ENCODE data around the gene SNRNP27.

Gene SNRNP27

DNA sequence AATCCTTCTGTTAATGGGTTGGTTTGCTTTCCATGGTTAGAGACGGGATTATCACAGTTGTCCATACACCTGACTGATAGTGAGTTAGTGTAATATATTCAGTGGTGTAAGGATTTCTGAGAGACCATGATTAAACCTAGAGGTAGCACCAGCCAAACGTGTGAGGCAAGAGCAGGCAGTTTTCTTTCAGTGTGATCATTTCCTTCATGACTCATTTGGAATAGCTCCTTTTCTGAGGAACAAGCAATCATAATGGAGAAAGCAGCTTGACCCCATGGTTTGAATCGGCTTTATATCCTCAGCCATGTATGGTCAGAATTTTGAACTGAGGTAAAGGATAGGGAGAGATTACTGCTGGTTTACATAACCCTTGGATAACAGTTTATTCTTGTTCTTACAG, 24.1 kb downstream of the SNRNP27 start:
- no peak for DNase-seq

DNA sequence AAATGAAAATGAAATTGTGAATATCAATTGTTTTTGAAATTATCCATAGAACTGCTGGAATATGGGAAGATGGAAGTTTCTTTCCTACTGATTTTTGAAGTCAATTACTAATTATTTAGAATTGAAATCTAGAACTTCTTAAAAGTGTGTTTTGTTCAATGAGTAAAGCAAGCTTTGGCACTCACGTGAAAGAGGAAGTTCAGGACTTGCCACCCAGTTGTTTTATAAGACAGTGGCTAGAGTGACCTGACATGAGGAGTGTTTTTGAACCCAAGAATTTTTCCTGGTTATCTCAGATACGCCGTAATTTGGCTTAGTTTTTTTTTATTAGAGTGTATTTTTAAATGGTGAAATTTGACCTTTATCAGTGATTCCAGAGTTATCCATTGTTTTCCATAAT, 24.6 kb downstream of the SNRNP27 start:
- DNase-seq: no peak

DNA sequence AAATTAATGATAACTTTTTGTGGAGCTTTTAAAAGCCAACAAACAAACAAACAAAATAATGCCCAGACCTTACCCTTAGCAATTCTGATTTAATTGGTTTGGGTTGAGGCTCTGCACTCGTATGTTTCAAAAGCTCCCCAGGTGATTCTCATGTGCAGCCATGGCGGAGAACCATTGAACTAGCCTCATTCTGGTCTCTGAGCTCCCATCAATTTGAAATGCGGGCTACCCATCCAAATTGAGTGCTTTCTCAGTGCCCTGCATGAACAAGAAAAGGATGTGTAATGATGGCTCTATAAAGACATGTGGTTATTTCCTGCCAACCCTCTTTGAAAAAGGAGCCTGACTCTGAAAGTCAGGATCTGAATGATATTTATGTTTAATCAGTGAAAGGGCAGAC, 29.4 kb downstream of the SNRNP27 start:
- DNase-seq: no peak

DNA sequence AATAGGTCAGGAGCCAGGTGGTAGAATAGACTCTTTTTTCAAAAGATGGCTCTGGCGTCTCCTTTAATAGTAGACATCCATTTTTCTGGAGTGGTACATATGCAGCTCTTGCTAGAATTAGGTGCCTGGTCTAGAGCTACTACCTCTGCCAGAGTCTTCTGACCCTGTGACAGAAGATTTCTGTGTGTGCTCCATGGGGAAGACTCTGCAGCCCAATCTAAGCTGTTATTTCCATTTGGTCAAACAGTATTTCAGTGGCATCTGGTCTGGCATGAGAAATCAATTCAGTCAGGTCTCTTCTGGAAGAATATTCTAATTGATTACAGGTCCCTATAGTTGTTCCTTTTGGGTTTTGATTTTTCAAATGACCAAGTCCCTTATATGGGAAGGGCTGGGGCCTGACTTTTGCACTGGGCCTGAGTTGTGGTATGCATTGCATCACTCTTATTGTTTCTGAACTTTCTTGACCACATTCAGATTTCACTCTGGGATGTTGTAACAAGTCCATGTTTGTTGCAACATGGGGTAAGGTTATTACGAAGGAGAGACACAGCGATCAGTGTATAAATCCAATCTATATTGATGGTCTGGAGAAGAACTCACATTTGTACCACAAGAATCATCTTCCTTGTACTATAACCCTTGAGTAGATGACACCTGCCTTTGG, 33.2 kb downstream of the SNRNP27 start:
- no peak for DNase-seq

DNA sequence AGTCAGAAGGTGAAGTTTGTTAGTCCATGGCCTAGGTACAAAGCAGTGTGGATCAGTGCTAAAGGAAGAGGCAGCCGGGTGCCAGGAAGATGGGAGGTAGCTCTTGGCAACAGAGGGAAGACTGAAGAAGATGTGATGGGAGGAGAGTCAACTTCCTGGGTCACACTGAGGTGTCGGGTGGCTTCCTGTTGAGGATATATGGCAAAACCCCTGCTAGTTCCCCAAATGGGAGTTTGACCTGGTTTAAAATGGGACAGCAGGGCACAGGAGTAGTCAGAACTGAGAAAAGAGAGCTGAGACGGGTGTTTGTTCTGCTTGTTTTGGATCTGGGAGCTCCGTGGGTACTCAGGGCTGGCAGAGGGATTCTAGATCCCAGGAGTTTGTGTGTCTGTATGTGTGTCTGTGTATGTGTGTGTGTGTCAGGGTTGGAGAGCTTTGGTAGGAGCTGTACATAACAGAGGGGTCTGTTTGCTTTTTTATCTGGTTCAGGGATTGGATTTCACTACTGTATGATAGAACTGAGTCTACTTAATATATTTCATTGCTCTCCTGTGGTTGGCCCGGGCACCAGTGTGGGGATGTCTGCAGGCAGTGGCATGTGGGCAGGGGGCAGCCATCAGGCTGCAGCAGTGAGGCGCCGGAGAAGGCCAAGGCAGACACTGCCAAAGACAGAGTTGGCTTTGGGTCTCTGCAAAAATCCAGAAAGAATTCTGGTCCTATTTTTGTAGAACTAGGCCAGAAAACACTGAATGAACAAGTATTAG, 38.3 kb downstream of the SNRNP27 start:
- no peak for DNase-seq

DNA sequence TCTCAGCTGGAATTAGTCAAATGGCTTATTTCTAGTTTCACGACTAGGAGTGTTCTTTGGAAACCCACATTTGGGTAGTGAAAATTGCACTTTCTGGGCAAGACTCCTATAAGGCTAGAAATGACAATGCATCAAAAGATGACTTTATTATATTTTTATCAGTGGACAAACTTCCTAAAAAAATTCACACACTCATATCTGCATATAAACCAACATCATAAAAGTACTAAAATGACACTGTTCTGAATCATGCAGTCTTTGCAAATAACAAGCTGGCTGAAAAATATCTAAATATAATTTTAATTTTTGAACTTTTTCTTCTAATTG, 38.8 kb downstream of the SNRNP27 start:
- DNase-seq: no peak

DNA sequence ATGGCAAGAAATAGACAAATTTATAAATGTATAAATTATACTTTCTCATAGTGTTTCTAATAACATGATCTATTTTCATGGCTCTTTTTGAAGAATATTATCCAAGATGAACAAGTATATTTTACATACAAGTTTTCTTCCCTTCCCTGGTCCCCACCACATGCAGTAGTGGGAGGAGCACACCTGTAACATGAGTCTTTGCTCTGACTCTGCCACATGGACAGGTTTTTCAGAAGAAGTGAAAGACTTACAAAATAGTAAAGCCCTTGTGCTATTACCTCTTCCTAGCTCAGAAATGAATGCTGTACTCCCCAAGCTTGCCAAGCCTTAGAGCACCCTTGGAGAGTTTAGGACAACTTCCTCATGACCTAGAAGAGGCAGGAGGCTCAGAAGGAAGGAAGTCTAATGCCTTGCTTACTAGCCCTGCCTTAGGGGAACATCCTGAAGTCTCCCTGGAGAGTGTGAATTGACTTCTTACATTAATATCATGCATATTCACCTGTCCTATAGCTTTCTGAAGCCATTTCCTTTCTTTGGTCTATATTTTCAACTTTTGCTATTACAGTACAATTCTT, 39.6 kb downstream of the SNRNP27 start:
- DNase-seq: no peak

DNA sequence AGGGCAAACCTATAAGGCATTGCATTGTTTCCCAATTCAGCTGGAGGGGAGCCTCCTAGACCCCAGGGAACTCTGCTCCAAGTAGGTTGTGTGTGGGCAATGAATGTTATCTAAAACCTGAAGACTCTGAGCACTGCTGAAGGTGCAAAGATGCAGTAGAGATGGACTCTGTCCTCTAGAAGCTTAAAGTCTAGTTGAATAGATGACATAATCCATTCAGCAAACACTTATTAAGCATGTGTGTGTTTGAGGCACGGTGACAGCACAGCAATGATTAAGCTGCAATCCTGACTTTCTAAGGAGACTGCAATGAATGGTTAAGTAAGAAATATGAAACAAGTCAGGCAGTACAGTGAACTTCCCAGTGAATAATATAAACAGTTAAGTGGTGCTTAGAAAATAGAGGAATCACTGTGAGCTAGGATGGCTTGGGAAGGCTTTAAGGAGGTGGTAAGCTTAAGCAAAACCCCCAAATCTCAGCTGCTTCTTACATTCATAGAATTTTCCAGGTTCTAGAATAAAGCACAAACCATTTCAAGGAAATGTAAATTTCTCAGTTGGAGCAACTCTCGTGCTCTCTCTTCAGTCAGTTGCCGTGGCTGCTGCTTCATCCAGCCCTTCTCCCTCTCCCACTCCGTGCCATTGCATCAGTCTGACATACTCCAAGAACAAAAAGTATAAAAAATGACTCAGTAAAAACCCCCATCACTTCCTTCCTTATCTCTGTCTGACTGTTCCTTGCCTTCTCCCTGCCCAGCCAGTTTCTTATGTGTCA, 40.3 kb downstream of the SNRNP27 start:
- no peak for DNase-seq

DNA sequence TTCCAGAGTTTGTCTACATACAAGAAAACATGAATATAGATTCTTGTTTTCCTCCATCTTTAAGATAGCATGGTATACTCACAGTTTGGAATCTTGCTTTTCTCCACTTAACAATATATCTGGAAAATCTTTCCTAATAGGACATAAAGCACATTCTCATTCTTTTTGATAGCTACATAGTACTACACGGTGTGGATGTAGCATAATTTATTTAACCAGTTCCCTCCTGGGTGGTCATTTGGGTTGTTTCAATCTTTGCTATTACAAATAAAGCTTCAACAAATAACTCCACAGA, 40.8 kb downstream of the SNRNP27 start:
- DNase-seq: no peak

DNA sequence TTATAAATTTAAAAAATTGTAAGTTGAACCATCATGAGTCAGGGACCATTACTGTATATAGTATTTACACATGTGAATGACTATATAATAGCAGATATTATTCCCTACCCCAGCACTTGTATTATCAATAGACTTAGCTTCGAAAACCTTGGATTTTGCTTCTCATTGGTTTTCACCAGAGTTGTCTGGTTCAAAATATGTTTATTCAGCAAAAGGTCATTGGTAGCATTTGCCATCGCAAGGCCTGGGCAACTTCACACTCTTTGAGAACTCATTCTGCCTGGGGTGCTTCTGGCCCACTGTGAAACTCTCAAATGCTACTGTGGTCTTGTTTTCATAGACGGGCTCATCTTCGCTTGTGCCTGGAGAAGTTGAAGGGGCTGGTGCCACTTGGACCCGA, 41.3 kb downstream of the SNRNP27 start:
- DNase-seq: no peak

DNA sequence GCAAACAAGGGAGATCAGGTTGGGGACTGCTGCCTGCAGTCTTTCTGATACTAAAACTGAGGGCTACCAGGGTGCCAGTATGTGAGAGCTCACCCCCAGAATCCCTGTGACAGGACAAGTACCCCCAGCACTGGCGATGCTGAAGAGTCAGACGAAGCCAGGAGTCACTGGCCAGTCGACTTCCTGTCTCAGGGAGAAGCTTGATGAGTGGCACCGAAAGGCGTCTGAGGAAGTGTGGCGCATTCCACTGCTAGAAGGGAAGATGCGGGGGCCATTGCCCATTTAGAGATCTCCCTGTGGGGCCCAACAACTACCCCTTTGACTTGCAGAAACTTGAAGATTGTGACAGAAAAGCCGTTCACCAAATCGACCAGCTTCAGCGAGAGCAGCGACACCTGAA, 43.1 kb downstream of the SNRNP27 start:
- DNase-seq: no peak

DNA sequence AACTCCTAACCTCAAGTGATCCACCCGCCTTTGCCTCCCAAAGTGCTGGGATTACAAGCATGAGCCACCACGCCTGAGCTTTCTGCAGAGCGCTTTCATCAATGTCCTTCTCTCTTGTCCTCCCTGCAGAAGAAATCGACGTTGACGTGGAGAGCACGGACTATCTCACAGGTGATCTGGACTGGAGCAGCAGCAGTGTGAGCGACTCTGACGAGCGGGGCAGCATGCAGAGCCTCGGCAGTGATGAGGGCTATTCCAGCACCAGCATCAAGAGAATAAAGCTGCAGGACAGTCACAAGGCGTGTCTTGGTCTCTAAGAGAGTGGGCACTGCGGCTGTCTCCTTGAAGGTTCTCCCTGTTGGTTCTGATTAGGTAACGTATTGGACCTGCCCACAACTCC, 44.2 kb downstream of the SNRNP27 start:
- no peak for DNase-seq

DNA sequence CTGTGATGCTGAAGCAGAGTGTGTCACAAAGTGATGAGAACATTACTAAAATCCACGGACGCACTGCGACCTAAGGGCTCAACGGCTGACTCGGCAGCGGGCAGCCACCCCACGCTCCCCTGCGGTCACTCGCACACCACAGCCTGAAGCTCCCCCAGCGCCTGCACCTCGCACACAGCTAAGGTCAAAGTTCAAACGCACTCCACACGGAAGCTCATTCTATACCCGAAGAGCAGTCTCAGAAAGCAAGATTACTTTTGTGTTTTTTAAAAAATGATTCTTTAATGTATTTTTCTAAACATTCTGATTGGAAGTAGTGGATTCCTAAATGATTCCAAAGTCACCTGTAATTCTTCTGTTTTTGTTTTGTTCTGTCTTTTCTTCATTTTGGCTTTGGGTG, 46.0 kb downstream of the SNRNP27 start:
- DNase-seq: no peak

DNA sequence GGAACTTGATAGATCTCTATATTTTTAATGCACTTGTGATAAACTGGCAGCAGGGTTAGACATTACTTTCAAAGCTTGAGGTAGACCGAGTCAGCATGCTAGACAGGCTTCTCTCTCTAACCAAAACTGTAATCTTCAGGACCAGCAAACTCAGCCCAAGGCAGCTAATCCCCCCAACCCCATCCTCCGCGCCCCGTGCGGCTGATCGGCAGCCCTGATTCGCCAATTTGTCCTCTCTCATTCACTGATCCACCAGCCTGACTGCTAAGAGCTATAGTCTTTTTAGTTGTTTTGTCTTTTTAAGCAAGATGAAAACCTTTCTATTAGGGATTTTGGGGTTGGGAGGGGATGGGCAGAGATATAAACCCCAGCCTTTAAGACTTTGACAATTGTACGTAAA, 46.9 kb downstream of the SNRNP27 start:
- DNase-seq: no peak

DNA sequence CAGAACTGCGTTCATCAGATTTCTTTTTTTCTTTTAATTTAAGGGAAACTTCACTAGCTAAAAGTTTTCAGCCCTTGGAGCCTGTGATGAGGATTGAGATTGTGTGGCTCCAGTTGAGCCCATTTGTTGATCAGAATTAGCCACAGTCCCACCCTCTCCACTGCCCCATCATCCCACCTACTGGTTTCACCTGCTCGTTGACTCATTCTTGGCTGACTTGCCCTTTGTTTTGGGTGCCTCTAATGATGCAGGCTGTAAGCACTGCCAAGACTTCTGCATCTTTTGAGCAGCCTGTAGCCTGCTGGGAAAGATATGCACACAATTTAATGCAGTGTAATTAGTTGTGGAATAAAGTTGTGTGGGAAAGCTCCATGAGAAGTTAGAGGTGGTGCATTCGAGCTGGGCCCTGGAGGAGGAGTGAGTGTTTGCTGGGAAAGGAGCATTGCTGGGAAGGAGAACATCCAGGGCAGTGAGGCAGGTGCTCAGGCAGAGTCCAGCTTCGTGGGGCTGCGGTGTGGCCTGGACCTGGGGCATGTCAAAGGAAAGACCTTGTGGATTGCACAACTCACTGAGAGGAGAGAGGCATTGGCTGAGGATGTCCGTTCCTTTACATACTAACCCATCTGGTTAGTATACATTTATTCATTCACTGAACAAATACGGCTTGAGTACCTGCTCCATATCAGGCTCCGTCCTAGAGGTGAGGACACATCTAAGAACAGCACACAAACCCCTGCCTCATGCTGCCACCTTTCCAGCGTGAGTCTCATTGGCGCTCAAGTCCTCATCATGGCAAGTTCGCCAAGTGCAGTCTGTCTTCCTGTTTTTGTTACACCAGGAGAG, 49.5 kb downstream of the SNRNP27 start:
- no peak for DNase-seq

DNA sequence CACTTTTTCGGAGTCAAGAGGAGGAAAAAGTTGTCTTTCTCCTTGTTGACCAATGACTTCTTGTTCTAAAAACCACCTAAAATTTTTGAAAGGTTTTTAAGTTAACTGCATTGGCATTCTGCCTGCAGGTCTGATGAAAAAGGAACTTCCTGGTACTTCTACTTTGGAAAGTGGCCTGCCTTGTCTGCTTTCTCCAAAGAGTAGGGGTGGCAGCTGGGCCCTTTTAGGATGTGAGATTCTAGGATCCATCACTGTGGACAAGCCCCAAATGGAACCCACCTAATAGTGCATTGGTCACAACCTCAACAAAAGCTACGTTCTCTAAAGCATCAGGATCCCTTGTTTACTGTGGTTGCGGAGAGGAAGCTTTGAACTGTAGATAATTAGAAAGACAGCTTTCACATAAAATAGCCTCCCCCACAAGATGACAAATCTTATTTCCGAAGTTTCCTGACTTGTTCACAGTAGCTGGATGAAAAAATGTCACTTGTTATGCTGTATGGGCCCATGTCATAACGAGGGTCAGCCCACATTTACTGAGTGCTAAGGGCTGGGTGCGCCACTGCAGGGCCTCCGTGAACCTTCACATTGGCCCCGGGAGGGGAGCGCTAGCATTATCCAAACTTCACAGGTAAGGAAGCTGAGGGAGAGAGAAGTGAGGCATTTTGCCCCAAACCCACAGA, 50.2 kb downstream of the SNRNP27 start:
- DNase-seq: no peak

DNA sequence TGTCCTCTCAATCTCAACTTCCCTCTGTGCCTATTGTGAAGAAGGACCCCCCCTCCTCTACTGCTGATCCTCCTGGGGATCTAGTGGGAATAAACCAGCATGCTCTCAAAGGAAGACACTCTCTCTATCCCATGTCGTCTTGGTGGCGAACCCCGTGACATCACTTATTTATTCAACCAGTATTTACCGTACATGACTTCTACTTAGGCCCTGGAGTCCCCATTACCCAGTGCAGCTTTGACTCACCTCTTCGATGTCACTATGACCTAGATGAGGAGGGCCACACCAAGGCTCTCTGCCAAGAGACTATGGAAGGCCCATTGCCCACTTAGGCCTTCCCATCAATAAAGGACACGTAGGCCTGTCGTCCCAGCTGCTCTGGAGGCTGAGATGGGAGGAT, 51.0 kb downstream of the SNRNP27 start:
- no peak for DNase-seq

DNA sequence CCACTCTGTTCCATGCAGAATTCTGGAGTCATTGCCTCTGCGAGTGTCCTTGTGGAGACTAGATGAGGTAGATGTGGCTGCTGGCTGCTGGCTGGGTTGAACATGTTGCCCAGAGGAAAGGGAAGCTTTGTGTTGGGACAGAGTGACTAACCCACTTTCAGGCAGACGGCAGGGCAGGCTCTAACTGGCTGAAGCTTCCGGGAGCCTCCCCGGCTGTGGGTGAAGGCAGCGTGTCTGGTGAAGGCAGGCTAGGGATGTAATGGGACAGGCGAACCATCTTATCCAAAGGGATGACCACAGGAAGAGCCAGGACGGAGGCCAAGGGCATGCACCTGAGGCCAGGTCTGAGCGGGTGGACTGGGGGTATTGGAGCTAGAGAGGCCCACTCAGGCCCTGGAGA, 51.7 kb downstream of the SNRNP27 start:
- no peak for DNase-seq

DNA sequence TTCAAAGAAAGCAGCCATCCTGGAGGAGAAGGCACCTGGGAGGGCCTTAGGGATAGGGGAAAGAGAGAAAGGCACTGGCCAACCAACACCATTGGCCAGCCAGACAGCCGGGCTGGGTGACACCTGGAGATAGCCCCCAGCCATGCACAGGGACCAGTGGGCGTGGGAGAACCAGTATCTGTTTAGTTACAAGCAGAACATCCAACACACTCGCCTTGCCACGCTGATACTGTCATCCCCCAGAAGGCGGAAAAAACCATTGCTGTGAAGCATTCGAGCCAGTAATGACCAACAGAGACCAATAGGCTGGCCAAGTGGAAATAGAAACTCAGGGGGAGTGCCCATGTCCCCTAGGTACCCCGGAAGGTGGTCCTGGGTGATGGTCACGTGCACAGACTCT, 52.2 kb downstream of the SNRNP27 start:
- DNase-seq: no peak

DNA sequence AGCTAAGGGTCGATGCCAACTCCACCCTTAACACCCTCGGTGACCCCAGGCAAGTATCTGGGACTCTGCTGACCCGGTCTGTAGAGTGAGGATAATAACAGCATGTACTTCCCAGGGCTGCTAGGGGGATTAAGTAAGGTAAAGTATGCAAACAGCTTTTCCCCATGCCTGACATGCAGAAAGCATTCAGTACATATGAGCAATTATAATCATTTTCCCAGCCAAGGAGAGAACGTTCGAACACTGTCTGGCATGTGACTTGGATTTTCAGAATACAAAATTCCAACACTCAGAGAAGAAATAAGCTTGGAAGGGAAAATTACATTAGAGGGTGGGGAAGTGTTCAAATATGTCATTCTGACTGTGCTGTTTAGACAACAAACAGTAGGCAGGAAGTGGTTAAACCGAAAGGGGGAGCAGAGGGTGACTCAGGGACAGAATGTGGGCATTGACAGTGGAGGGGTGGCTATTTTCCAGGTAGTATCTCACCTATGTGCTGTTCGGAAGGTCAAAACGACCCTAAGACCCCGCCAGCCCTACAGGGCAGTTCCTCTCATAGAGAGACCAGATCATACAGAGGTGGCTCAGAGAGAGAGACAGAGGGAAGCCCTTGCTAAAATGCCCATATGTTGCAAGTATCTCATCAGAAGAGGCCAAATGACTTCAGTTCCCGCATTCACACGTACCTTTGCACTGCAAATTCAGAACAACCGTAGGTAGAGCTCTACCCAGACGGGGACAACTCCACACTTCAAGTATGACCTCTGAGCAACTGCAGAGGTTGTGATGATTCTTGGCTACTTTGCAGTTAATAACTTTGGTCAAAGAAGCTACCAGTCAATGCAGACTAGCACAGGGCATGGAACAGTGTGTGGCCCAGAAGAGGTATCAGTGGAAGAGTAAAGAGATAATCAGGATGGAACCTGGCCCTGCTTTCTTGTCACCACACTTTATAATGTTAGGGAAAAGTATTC, 52.9 kb downstream of the SNRNP27 start:
- DNase-seq: peak; percentile 62

DNA sequence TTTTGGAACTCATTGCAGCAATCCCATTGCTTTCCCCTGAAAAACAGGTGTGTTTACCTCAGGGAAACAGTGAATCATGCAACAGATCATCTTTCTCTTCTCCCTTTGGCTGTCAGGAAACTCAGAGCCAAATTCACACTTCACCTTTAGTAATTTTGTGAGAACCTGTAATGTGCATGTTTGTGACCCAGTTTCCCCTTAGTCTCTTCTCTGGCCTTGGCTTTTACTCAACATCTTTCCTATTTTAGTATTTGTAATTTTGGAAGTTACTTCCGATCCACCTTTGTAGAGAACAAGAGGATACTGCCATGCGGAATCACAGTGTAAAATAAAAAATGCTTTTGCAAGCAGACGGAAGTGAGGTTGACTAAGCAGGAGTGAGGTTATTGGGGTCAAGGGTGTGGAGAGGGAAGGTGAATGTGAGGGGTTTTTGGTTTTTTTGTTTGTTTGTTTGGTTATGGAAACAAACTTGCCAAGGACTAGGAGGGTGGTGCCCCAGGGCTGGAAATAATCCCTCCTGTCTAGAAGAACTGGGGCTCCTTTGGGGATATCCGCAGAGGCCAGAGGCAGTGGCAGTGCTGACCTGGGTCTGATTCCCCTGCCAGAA, 53.7 kb downstream of the SNRNP27 start:
- DNase-seq: no peak
